ENCODE results near the gene KLHL29. TPM values are rescaled to one million over a fixed set of nuclear protein-coding genes. Genes with fewer than 3 reads are reported as not detected.
A peak's percentile ranks its signal among the peaks of the same experiment; 100 is the strongest.

KLHL29 gene
- total and polyA plus RNA-seq, 2 of the 13 experiments (the other 11 are each of a cell fraction or from before 2014, with no cell fraction given), result 0.01 TPM; not detected in 1

DNA sequence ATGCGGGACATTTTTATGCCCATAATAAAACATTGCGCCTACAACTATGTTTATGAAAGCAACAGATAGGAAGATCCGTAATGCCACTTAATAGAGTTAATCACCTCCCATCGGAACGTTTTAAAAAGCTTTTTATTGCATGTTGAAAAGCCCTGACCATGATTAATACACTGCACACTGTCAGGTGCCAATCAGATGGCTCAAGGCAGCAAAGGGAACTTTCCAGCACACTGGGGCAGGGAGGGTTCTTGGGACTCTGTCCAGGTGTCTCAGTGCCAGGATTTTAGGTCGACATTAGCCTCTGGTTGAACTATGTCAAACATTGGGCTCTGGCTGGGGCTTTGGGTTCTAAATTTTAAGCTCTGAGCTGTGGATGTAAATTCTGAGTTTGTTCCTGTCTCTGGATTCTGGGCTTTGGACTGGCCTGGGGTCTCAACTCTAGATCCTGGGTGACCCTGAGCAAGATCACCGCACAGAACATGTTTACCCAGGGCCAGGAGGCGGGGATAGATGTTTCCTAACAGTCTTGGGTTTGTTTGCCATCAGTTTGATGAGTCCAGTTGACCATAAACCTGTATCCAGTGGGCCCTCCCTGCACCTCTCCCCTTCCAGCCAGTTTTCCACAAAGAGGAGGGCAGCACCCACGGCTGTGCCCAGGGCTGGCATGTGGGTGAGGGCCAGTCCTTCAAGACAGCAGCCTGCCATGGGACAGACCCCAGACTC lies 279.2 kb downstream of the KLHL29 start (continued):
- TF ChIP-seq, protein P1, sequence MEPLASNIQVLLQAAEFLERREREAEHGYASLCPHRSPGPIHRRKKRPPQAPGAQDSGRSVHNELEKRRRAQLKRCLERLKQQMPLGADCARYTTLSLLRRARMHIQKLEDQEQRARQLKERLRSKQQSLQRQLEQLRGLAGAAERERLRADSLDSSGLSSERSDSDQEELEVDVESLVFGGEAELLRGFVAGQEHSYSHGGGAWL (CRISPR knock-in tag; IDR thresholded peaks at IDR 0.05), result no peak
- TF ChIP-seq ZSCAN25 (CRISPR knock-in tag; IDR thresholded peaks at IDR 0.05) (no peak), MZF1 (CRISPR knock-in tag; IDR thresholded peaks at IDR 0.05; ENCODE audit: borderline replicate concordance) (no peak), ZNF83 (CRISPR knock-in tag; IDR thresholded peaks at IDR 0.05; ENCODE audit: borderline replicate concordance) (no peak), SP5 (CRISPR knock-in tag; IDR thresholded peaks at IDR 0.05; ENCODE audit: borderline replicate concordance, low read depth) (peak; percentile 85), CBX1 (IDR thresholded peaks at IDR 0.05; ENCODE audit: low read depth) (no peak), POLR2AphosphoS2 (IDR thresholded peaks at IDR 0.05; ENCODE audit: low read depth, low read length) (no peak), ZEB1 (IDR thresholded peaks at IDR 0.05; ENCODE audit: insufficient replicate concordance, low read depth) (no peak), KMT2A (CRISPR knock-in tag; IDR thresholded peaks at IDR 0.05) (no peak), ZNF333 (CRISPR knock-in tag; IDR thresholded peaks at IDR 0.05; ENCODE audit: borderline replicate concordance) (no peak), ATAD3A (CRISPR knock-in tag; IDR thresholded peaks at IDR 0.05) (no peak), ZNF10 (CRISPR knock-in tag; IDR thresholded peaks at IDR 0.05; ENCODE audit: borderline replicate concordance, low read depth) (no peak), ZNF879 (CRISPR knock-in tag; IDR thresholded peaks at IDR 0.05) (no peak), KLF13 (CRISPR knock-in tag; IDR thresholded peaks at IDR 0.05) (no peak), ZNF354B (CRISPR knock-in tag; IDR thresholded peaks at IDR 0.05) (no peak)
- TF ChIP-seq, protein P2, sequence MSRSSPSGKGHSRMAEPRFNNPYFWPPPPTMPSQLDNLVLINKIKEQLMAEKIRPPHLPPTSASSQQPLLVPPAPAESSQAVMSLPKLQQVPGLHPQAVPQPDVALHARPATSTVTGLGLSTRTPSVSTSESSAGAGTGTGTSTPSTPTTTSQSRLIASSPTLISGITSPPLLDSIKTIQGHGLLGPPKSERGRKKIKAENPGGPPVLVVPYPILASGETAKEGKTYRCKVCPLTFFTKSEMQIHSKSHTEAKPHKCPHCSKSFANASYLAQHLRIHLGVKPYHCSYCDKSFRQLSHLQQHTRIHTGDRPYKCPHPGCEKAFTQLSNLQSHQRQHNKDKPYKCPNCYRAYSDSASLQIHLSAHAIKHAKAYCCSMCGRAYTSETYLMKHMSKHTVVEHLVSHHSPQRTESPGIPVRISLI (CRISPR knock-in tag; IDR thresholded peaks at IDR 0.05; ENCODE audit: borderline replicate concordance), result no peak
- TF ChIP-seq, protein P3, sequence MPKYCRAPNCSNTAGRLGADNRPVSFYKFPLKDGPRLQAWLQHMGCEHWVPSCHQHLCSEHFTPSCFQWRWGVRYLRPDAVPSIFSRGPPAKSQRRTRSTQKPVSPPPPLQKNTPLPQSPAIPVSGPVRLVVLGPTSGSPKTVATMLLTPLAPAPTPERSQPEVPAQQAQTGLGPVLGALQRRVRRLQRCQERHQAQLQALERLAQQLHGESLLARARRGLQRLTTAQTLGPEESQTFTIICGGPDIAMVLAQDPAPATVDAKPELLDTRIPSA (CRISPR knock-in tag; IDR thresholded peaks at IDR 0.05; ENCODE audit: borderline replicate concordance), result no peak
- TF ChIP-seq, protein P4, sequence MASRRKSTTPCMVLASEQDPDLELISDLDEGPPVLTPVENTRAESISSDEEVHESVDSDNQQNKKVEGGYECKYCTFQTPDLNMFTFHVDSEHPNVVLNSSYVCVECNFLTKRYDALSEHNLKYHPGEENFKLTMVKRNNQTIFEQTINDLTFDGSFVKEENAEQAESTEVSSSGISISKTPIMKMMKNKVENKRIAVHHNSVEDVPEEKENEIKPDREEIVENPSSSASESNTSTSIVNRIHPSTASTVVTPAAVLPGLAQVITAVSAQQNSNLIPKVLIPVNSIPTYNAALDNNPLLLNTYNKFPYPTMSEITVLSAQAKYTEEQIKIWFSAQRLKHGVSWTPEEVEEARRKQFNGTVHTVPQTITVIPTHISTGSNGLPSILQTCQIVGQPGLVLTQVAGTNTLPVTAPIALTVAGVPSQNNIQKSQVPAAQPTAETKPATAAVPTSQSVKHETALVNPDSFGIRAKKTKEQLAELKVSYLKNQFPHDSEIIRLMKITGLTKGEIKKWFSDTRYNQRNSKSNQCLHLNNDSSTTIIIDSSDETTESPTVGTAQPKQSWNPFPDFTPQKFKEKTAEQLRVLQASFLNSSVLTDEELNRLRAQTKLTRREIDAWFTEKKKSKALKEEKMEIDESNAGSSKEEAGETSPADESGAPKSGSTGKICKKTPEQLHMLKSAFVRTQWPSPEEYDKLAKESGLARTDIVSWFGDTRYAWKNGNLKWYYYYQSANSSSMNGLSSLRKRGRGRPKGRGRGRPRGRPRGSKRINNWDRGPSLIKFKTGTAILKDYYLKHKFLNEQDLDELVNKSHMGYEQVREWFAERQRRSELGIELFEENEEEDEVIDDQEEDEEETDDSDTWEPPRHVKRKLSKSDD (CRISPR knock-in tag; IDR thresholded peaks at IDR 0.05; ENCODE audit: low read depth), result no peak
- TF ChIP-seq, protein P5, sequence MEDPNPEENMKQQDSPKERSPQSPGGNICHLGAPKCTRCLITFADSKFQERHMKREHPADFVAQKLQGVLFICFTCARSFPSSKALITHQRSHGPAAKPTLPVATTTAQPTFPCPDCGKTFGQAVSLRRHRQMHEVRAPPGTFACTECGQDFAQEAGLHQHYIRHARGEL (CRISPR knock-in tag; IDR thresholded peaks at IDR 0.05), result no peak
- TF ChIP-seq, protein P6, sequence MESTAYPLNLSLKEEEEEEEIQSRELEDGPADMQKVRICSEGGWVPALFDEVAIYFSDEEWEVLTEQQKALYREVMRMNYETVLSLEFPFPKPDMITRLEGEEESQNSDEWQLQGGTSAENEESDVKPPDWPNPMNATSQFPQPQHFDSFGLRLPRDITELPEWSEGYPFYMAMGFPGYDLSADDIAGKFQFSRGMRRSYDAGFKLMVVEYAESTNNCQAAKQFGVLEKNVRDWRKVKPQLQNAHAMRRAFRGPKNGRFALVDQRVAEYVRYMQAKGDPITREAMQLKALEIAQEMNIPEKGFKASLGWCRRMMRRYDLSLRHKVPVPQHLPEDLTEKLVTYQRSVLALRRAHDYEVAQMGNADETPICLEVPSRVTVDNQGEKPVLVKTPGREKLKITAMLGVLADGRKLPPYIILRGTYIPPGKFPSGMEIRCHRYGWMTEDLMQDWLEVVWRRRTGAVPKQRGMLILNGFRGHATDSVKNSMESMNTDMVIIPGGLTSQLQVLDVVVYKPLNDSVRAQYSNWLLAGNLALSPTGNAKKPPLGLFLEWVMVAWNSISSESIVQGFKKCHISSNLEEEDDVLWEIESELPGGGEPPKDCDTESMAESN (CRISPR knock-in tag; conservative IDR thresholded peaks at IDR 0.05), result no peak

Measured in HepG2 (cell line).